GM12878 (cell line): ENCODE results near the gene MSI2.

Experiments used
- TF ChIP-seq, protein P1 (sequence below), 3 experiments: IDR thresholded peaks in 2 of 3; conservative IDR thresholded peaks in 1 of 3; 2 replicates each; pipeline ENCODE4 v1.5.1; 2011; ENCODE audit warnings: low read depth in 3 of 3, low read length in 3 of 3, mild to moderate bottlenecking in 3 of 3, control low read depth in 2 of 3, moderate library complexity in 2 of 3, inconsistent platforms in 1 of 3, mixed read lengths in 1 of 3; ENCODE audit not compliant: control insufficient read depth in 2 of 3, insufficient read depth in 1 of 3; ENCODE audit errors: extremely low read depth in 1 of 3
- TF ChIP-seq, protein P2 (sequence below): fragments of 450-650 bp; IDR thresholded peaks from 2 replicates; pipeline ENCODE4 v1.6.1; 2017; ENCODE audit warnings: mild to moderate bottlenecking

DNA sequence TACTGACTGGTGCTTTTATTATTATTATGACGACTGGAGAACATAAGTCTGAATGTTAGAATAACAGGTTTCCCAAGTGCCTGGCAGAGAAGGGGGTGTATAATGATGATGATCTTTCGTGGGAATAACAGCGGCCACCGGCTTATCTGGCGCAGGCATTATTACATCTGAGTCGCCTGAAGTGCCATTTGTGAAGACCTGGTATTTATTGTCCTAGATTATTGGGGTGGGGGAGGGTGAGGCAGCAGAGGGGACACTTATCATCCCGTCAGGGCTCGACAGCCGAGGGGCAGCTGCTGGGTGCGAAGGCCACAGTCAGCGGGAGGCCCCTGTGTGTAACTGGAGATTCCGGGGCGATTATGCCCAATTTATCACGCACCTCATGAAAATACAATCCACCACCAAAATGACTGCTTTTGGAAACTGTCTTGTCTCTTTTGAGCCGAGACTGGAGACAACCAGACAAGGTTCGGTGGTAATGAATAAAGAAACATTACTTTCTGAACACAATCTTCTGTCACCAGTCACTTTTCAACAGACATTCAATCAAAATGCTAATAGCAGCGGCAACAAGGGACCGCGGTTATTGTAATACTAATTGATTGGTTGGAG is 289.5 kb downstream of the MSI2 start:
- TF ChIP-seq, protein P1, sequence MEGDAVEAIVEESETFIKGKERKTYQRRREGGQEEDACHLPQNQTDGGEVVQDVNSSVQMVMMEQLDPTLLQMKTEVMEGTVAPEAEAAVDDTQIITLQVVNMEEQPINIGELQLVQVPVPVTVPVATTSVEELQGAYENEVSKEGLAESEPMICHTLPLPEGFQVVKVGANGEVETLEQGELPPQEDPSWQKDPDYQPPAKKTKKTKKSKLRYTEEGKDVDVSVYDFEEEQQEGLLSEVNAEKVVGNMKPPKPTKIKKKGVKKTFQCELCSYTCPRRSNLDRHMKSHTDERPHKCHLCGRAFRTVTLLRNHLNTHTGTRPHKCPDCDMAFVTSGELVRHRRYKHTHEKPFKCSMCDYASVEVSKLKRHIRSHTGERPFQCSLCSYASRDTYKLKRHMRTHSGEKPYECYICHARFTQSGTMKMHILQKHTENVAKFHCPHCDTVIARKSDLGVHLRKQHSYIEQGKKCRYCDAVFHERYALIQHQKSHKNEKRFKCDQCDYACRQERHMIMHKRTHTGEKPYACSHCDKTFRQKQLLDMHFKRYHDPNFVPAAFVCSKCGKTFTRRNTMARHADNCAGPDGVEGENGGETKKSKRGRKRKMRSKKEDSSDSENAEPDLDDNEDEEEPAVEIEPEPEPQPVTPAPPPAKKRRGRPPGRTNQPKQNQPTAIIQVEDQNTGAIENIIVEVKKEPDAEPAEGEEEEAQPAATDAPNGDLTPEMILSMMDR (IDR thresholded peaks at IDR 0.05 in 2 of 3, conservative IDR thresholded peaks at IDR 0.05 in 1 of 3; ENCODE audit: control insufficient read depth in 2 of 3, extremely low read depth in 1 of 3, insufficient read depth in 1 of 3, low read depth in 3 of 3, low read length in 3 of 3), result no peak
- TF ChIP-seq, protein P2, sequence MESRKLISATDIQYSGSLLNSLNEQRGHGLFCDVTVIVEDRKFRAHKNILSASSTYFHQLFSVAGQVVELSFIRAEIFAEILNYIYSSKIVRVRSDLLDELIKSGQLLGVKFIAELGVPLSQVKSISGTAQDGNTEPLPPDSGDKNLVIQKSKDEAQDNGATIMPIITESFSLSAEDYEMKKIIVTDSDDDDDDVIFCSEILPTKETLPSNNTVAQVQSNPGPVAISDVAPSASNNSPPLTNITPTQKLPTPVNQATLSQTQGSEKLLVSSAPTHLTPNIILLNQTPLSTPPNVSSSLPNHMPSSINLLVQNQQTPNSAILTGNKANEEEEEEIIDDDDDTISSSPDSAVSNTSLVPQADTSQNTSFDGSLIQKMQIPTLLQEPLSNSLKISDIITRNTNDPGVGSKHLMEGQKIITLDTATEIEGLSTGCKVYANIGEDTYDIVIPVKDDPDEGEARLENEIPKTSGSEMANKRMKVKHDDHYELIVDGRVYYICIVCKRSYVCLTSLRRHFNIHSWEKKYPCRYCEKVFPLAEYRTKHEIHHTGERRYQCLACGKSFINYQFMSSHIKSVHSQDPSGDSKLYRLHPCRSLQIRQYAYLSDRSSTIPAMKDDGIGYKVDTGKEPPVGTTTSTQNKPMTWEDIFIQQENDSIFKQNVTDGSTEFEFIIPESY, result no peak
